GM23338 (cell line): ENCODE measurements around the gene PRPSAP1.

Experiments used
- EZH2 ChIP-seq: fragments of 200-600 bp; sonication (generic); IDR thresholded peaks from one replicate; pipeline ENCODE4 v1.8.0; 2017; ENCODE audit warnings: antibody characterized with exemption, mild to moderate bottlenecking, low read depth; ENCODE audit not compliant: unreplicated experiment
- EZH2phosphoT487 ChIP-seq: fragments of 200-600 bp; sonication (generic); IDR thresholded peaks from one replicate; pipeline ENCODE4 v1.8.1; 2018; ENCODE audit warnings: antibody characterized with exemption; ENCODE audit not compliant: unreplicated experiment
- POLR2AphosphoS5 ChIP-seq: IDR thresholded peaks from 2 replicates; pipeline ENCODE4 v1.6.1; 2016; ENCODE audit warnings: antibody characterized with exemption, low read depth
- TF ChIP-seq, protein P1 (sequence below), 2 experiments: fragments of 200-600 bp in 1 of 2; sonication (generic) in 1 of 2; conservative IDR thresholded peaks; 2 replicates each; pipeline versions ENCODE4 v1.5.1 to v1.6.1; 2016 to 2017; ENCODE audit warnings: antibody characterized with exemption in 2 of 2, low read depth in 2 of 2, mild to moderate bottlenecking in 2 of 2, moderate library complexity in 1 of 2
- TF ChIP-seq, protein P2 (sequence below): IDR thresholded peaks from one replicate; pipeline ENCODE4 v1.6.1; 2018; ENCODE audit warnings: antibody characterized with exemption; ENCODE audit not compliant: unreplicated experiment

DNA sequence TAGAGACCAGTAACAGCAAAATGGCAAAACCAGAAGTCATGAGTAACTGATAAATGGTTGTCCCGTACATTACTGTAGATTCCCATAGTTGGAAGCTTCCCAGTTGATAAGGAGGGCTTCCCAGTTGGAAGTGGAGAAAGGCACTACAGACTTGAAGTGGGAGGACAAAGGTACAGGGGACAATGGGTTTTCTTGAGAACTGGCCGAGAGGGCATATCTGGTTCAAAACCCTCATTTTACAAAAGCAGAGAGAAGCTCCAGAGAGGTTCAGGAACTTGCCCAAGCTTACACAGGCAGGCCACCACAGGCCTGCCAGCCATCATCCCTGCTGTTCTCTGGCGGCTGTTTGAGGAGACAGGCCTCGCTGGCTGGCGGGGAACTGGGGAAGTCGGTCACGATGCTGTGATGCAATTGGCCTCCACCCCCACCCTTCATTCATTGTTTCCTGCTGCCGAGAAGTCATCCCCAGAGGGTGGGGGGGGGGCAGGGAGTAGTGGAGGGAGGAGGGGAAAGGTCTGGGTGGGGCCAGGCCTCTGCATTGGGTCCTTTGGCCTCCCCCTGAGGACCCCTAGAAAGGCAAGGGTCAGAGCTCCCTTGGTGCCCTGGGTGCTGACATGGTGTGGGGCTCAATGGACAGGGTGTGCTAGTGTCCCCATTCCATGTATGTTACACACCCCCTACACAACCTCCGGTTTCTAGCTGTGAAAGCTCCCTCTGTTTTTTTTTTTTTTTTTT lies 85.5 kb downstream of the PRPSAP1 start:
- TF ChIP-seq, protein P1, sequence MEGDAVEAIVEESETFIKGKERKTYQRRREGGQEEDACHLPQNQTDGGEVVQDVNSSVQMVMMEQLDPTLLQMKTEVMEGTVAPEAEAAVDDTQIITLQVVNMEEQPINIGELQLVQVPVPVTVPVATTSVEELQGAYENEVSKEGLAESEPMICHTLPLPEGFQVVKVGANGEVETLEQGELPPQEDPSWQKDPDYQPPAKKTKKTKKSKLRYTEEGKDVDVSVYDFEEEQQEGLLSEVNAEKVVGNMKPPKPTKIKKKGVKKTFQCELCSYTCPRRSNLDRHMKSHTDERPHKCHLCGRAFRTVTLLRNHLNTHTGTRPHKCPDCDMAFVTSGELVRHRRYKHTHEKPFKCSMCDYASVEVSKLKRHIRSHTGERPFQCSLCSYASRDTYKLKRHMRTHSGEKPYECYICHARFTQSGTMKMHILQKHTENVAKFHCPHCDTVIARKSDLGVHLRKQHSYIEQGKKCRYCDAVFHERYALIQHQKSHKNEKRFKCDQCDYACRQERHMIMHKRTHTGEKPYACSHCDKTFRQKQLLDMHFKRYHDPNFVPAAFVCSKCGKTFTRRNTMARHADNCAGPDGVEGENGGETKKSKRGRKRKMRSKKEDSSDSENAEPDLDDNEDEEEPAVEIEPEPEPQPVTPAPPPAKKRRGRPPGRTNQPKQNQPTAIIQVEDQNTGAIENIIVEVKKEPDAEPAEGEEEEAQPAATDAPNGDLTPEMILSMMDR (conservative IDR thresholded peaks at IDR 0.05; ENCODE audit: low read depth in 2 of 2), result no peak
- no peak for TF ChIP-seq POLR2AphosphoS5
- no peak for TF ChIP-seq EZH2phosphoT487
- TF ChIP-seq EZH2, result no peak
- TF ChIP-seq, protein P2, sequence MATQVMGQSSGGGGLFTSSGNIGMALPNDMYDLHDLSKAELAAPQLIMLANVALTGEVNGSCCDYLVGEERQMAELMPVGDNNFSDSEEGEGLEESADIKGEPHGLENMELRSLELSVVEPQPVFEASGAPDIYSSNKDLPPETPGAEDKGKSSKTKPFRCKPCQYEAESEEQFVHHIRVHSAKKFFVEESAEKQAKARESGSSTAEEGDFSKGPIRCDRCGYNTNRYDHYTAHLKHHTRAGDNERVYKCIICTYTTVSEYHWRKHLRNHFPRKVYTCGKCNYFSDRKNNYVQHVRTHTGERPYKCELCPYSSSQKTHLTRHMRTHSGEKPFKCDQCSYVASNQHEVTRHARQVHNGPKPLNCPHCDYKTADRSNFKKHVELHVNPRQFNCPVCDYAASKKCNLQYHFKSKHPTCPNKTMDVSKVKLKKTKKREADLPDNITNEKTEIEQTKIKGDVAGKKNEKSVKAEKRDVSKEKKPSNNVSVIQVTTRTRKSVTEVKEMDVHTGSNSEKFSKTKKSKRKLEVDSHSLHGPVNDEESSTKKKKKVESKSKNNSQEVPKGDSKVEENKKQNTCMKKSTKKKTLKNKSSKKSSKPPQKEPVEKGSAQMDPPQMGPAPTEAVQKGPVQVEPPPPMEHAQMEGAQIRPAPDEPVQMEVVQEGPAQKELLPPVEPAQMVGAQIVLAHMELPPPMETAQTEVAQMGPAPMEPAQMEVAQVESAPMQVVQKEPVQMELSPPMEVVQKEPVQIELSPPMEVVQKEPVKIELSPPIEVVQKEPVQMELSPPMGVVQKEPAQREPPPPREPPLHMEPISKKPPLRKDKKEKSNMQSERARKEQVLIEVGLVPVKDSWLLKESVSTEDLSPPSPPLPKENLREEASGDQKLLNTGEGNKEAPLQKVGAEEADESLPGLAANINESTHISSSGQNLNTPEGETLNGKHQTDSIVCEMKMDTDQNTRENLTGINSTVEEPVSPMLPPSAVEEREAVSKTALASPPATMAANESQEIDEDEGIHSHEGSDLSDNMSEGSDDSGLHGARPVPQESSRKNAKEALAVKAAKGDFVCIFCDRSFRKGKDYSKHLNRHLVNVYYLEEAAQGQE, result no peak
